Mesendoderm (in vitro differentiated cells): ENCODE measurements around the gene MANEA. TPM values are rescaled to one million over a fixed set of nuclear protein-coding genes. Genes with fewer than 3 reads are reported as not detected.

Experiments
- DNase-seq: peaks from one replicate; pipeline ENCODE4 v3.0.0; 2013
- H2AK5ac ChIP-seq: 2 replicates; pipeline ENCODE4 v1.6.1; 2013; ENCODE audit warnings: low read length, inconsistent platforms
- H2BK120ac ChIP-seq: 2 replicates; pipeline ENCODE4 v1.6.1; 2013; ENCODE audit warnings: low read depth, mild to moderate bottlenecking, low read length, moderate library complexity, mixed read lengths
- H2BK15ac ChIP-seq: replicated peaks from 2 replicates; pipeline ENCODE4 v1.6.1; 2013; ENCODE audit warnings: low read depth, mild to moderate bottlenecking, moderate library complexity
- H2BK5ac ChIP-seq: 2 replicates; pipeline ENCODE4 v1.6.1; 2013; ENCODE audit warnings: low read length, inconsistent platforms
- H3K18ac ChIP-seq: 2 replicates; pipeline ENCODE4 v1.6.1; 2013; ENCODE audit warnings: mild to moderate bottlenecking, low read length, mixed read lengths
- H3K23ac ChIP-seq: one replicate; pipeline ENCODE4 v1.6.1; 2013; ENCODE audit warnings: low read length
- H3K27ac ChIP-seq: 2 replicates; pipeline ENCODE4 v1.5.1; 2013; ENCODE audit warnings: low read depth, mild to moderate bottlenecking, inconsistent platforms, low read length, moderate library complexity
- H3K27me3 ChIP-seq: 2 replicates; pipeline ENCODE4 v1.6.1; 2013; ENCODE audit warnings: low read length, control low read depth, mild to moderate bottlenecking, inconsistent platforms; ENCODE audit not compliant: insufficient read depth, poor library complexity
- H3K36me3 ChIP-seq: 2 replicates; pipeline ENCODE4 v1.6.1; 2013; ENCODE audit warnings: low read length, inconsistent platforms; ENCODE audit not compliant: control insufficient read depth, insufficient read depth
- H3K4ac ChIP-seq: one replicate; pipeline ENCODE4 v1.6.1; 2013; ENCODE audit warnings: low read depth, mild to moderate bottlenecking, low read length, moderate library complexity
- H3K4me1 ChIP-seq: 2 replicates; pipeline ENCODE4 v1.6.1; 2013; ENCODE audit warnings: low read depth, low read length, inconsistent platforms; ENCODE audit not compliant: control insufficient read depth
- H3K4me2 ChIP-seq: 2 replicates; pipeline ENCODE4 v1.6.1; 2013; ENCODE audit warnings: low read length
- H3K4me3 ChIP-seq: 2 replicates; pipeline ENCODE4 v1.5.1; 2013; ENCODE audit warnings: mild to moderate bottlenecking, low read length
- H3K56ac ChIP-seq: one replicate; pipeline ENCODE4 v1.6.1; 2013; ENCODE audit warnings: low read length
- H3K79me1 ChIP-seq: 2 replicates; pipeline ENCODE4 v1.6.1; 2013; ENCODE audit warnings: low read length, inconsistent platforms
- H3K79me2 ChIP-seq: 2 replicates; pipeline ENCODE4 v1.6.1; 2013; ENCODE audit warnings: mild to moderate bottlenecking, low read length; ENCODE audit not compliant: control insufficient read depth, insufficient read depth
- H3K9ac ChIP-seq: 2 replicates; pipeline ENCODE4 v1.6.1; 2013; ENCODE audit warnings: low read length, inconsistent platforms
- H4K5ac ChIP-seq: one replicate; pipeline ENCODE4 v1.6.1; 2013; ENCODE audit warnings: low read length
- H4K8ac ChIP-seq: one replicate; pipeline ENCODE4 v1.6.1; 2013; ENCODE audit warnings: low read depth, mild to moderate bottlenecking, control low read depth, low read length, moderate library complexity
- WGBS: extraction: QIAGEN DNeasy Blood & Tissue Kit; methylation state at CpG from one replicate; pipeline ENCODE4 v1.1.7; 2013; ENCODE audit warnings: low lambda C conversion rate, missing lambda C conversion rate; ENCODE audit not compliant: insufficient coverage; ENCODE audit errors: extremely low coverage; 5-methylcytosine and 5-hydroxymethylcytosine counted together
- polyA plus RNA-seq, 2 experiments: library from polyadenylated mRNA; stranded (reverse); fragments of 200-250 nt; gene quantifications; one replicate each; pipeline ENCODE4 v1.2.3, GENCODE V29; 2013

MANEA gene
- 10.0 TPM for polyA plus RNA-seq (2013, experiment 1 of 2)
- polyA plus RNA-seq (2013, experiment 2 of 2): 10.3 TPM

GRCh38 chr6:95577304-95578105 is at the start of gene MANEA:
MANEA (plus strand) TSS chr6:95577535; CDS start chr6:95586440, 8,905 bp downstream.
- H3K4me1 ChIP-seq: peaks cover 4% of the 10 kb centered on the region
- H2AK5ac ChIP-seq: no peak within 1 kb of the TSS
- H3K23ac ChIP-seq: peak within 1 kb of the TSS; percentile 81
- H3K4ac ChIP-seq: peak within 1 kb of the TSS; percentile 74
- no peak within 1 kb of the TSS for H2BK120ac ChIP-seq
- no peak within 1 kb of the TSS for H4K8ac ChIP-seq
- DNase-seq: peak; percentile 96
- peak within 1 kb of the TSS; percentile 84 for H3K4me3 ChIP-seq
- no peaks in the 10 kb centered on the region for H3K27me3 ChIP-seq
- H3K79me2 ChIP-seq: peaks cover 3% of the 10 kb centered on the region
- peak within 1 kb of the TSS; percentile 94 for H3K27ac ChIP-seq
- H3K36me3 ChIP-seq: no peaks in the 10 kb centered on the region
- no peak within 1 kb of the TSS for H2BK15ac ChIP-seq
- peak within 1 kb of the TSS; percentile 89 for H3K9ac ChIP-seq
- H2BK5ac ChIP-seq: peak within 1 kb of the TSS; percentile 86
- WGBS: no CpG with 5 or more reads among the region's 70 CpGs
- H3K56ac ChIP-seq: peak within 1 kb of the TSS; percentile 98
- peak within 1 kb of the TSS; percentile 93 for H3K4me2 ChIP-seq
- no peaks in the 10 kb centered on the region for H3K79me1 ChIP-seq
- peak within 1 kb of the TSS; percentile 14 for H4K5ac ChIP-seq
- H3K18ac ChIP-seq: peak within 1 kb of the TSS; percentile 80

- H2BK5ac ChIP-seq: no peak overlapping the region
- no CpG with 5 or more reads among the region's 1 CpG for WGBS
- H3K4me3 ChIP-seq: no peak overlapping the region
- no peaks in the 10 kb centered on the region for H3K79me2 ChIP-seq
- H4K8ac ChIP-seq: no peak overlapping the region
- H3K56ac ChIP-seq: no peak overlapping the region
- no peaks in the 10 kb centered on the region for H3K27me3 ChIP-seq
- peaks cover 4% of the 10 kb centered on the region for H3K4me1 ChIP-seq
- H3K79me1 ChIP-seq: no peaks in the 10 kb centered on the region
- H2BK15ac ChIP-seq: no peak overlapping the region
- no peak for DNase-seq
- H3K4ac ChIP-seq: no peak overlapping the region
- H4K5ac ChIP-seq: no peak overlapping the region
- H2AK5ac ChIP-seq: no peak overlapping the region
- H3K9ac ChIP-seq: no peak overlapping the region
- no peak overlapping the region for H2BK120ac ChIP-seq
- H3K27ac ChIP-seq: no peak overlapping the region
- H3K36me3 ChIP-seq: no peaks in the 10 kb centered on the region
- H3K23ac ChIP-seq: no peak overlapping the region
- no peak overlapping the region for H3K4me2 ChIP-seq
- no peak overlapping the region for H3K18ac ChIP-seq
Measured at GRCh38 chr6:95529762-95530161, 47.6 kb upstream of the MANEA start.

- no peak overlapping the region for H2BK15ac ChIP-seq
- H4K5ac ChIP-seq: no peak overlapping the region
- no peak overlapping the region for H2AK5ac ChIP-seq
- H3K4ac ChIP-seq: no peak overlapping the region
- H3K4me2 ChIP-seq: no peak overlapping the region
- H4K8ac ChIP-seq: no peak overlapping the region
- H3K56ac ChIP-seq: peak overlapping the region; percentile 35
- peak overlapping the region; percentile 20 for H2BK5ac ChIP-seq
- H3K18ac ChIP-seq: no peak overlapping the region
- H3K23ac ChIP-seq: no peak overlapping the region
- no peak overlapping the region for H3K9ac ChIP-seq
- H3K4me1 ChIP-seq: peaks cover 4% of the 10 kb centered on the region
- no peaks in the 10 kb centered on the region for H3K27me3 ChIP-seq
- H3K4me3 ChIP-seq: no peak overlapping the region
- H3K27ac ChIP-seq: peak overlapping the region; percentile 37
- H3K79me2 ChIP-seq: no peaks in the 10 kb centered on the region
- no CpG with 5 or more reads among the region's 3 CpGs for WGBS
- H3K79me1 ChIP-seq: no peaks in the 10 kb centered on the region
- no peak overlapping the region for H2BK120ac ChIP-seq
- H3K36me3 ChIP-seq: no peaks in the 10 kb centered on the region
- peak; percentile 50 for DNase-seq
Measured at GRCh38 chr6:95530176-95530819, 47.0 kb upstream of the MANEA start.

- Histone ChIP-seq H3K79me2 (no peaks in the 10 kb centered on the region), H3K4me1 (peaks cover 13% of the 10 kb centered on the region), H3K4ac (no peak overlapping the region), H3K27me3 (no peaks in the 10 kb centered on the region), H2AK5ac (no peak overlapping the region), H3K56ac (no peak overlapping the region), H3K9ac (no peak overlapping the region), H3K4me2 (no peak overlapping the region), H3K4me3 (no peak overlapping the region), H2BK15ac (no peak overlapping the region), H2BK5ac (peak overlapping the region; percentile 61), H3K79me1 (no peaks in the 10 kb centered on the region), H4K5ac (no peak overlapping the region), H3K23ac (no peak overlapping the region), H2BK120ac (no peak overlapping the region), H4K8ac (no peak overlapping the region), H3K36me3 (no peaks in the 10 kb centered on the region), H3K27ac (no peak overlapping the region), H3K18ac (peak overlapping the region; percentile 39)
- peak; percentile 78 for DNase-seq
- no CpG with 5 or more reads among the region's 1 CpG for WGBS
Measured at GRCh38 chr6:95543798-95544197, 33.5 kb upstream of the MANEA start.

- Histone ChIP-seq H3K9ac (no peak overlapping the region), H3K4me1 (peaks cover 13% of the 10 kb centered on the region), H2BK5ac (peak overlapping the region; percentile 16), H3K18ac (peak overlapping the region; percentile 75), H2BK120ac (no peak overlapping the region), H3K23ac (no peak overlapping the region), H3K27ac (peak overlapping the region; percentile 79), H3K56ac (peak overlapping the region; percentile 44), H2AK5ac (no peak overlapping the region), H3K4ac (peak overlapping the region; percentile 4), H3K4me2 (no peak overlapping the region), H4K5ac (no peak overlapping the region), H3K79me1 (no peaks in the 10 kb centered on the region), H4K8ac (no peak overlapping the region), H3K36me3 (no peaks in the 10 kb centered on the region), H3K4me3 (no peak overlapping the region), H2BK15ac (peak overlapping the region; percentile 85), H3K79me2 (no peaks in the 10 kb centered on the region), H3K27me3 (no peaks in the 10 kb centered on the region)
- WGBS: no CpG with 5 or more reads among the region's 3 CpGs
- peak; percentile 49 for DNase-seq
Measured at GRCh38 chr6:95544517-95545225, 32.7 kb upstream of the MANEA start.
